Lower leg skin (tissue), 3 donors: ENCODE measurements around the gene DCX.

Experiments used
- POLR2A ChIP-seq, 2 donors: fragments of 450-650 bp; IDR thresholded peaks; one replicate each; pipeline ENCODE4 v1.6.1; 2016 to 2017; ENCODE audit warnings: antibody characterized with exemption in 2 of 2, mild to moderate bottlenecking in 1 of 2, moderate library complexity in 1 of 2
- TF ChIP-seq, protein P1 (sequence below), 3 donors: fragments of 450-650 bp; IDR thresholded peaks; one replicate each; pipeline ENCODE4 v1.5.1; 2016; ENCODE audit warnings: antibody characterized with exemption in 3 of 3, mild to moderate bottlenecking in 3 of 3, moderate library complexity in 2 of 3

- TF ChIP-seq, protein P1, sequence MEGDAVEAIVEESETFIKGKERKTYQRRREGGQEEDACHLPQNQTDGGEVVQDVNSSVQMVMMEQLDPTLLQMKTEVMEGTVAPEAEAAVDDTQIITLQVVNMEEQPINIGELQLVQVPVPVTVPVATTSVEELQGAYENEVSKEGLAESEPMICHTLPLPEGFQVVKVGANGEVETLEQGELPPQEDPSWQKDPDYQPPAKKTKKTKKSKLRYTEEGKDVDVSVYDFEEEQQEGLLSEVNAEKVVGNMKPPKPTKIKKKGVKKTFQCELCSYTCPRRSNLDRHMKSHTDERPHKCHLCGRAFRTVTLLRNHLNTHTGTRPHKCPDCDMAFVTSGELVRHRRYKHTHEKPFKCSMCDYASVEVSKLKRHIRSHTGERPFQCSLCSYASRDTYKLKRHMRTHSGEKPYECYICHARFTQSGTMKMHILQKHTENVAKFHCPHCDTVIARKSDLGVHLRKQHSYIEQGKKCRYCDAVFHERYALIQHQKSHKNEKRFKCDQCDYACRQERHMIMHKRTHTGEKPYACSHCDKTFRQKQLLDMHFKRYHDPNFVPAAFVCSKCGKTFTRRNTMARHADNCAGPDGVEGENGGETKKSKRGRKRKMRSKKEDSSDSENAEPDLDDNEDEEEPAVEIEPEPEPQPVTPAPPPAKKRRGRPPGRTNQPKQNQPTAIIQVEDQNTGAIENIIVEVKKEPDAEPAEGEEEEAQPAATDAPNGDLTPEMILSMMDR (IDR thresholded peaks at IDR 0.05) = no peak
- TF ChIP-seq POLR2A (IDR thresholded peaks at IDR 0.05) = no peak
Measured at GRCh38 chrX:111363741-111364140, 48.3 kb downstream of the DCX start.
